Measurements from ENCODE around the gene AKAP6.

GRCh38 chr14:32744811-32745445 is 415.8 kb downstream of the AKAP6 start:
- no peak for TF ChIP-seq CTCF (conservative IDR thresholded peaks at IDR 0.05)
- no peak for TF ChIP-seq ZFX (IDR thresholded peaks at IDR 0.05)
